Inferior parietal cortex (tissue), 1 donor: ENCODE measurements around the gene MAGEC3.

Experiments used
- DNase-seq: peaks from one replicate; pipeline ENCODE4 v3.0.0-alpha.2; 2016; ENCODE audit errors: extremely low spot score

Gene MAGEC3

GRCh38 chrX:141945426-141945825, 107.3 kb downstream of the MAGEC3 start:
- DNase-seq: no peak

- DNase-seq: no peak
Measured at GRCh38 chrX:141947350-141947749, 109.2 kb downstream of the MAGEC3 start.
